H1 (cell line): Measurements from ENCODE around the gene BABAM2. TPM values are rescaled to one million over a fixed set of nuclear protein-coding genes. Genes with fewer than 3 reads are reported as not detected.

Source experiments
- ATF2 ChIP-seq: IDR thresholded peaks from 2 replicates; pipeline ENCODE4 v1.6.1; 2012; ENCODE audit warnings: low read length, inconsistent platforms
- BACH1 ChIP-seq: IDR thresholded peaks from 2 replicates; pipeline ENCODE4 v1.6.1; 2012; ENCODE audit warnings: low read length, improper control_type of control experiment
- EP300 ChIP-seq, 2 experiments: IDR thresholded peaks; 1 replicate in 1 of 2; 2 replicates in 1 of 2; pipeline ENCODE4 v1.6.1; 2011 to 2012; ENCODE audit warnings: low read depth in 2 of 2, low read length in 2 of 2, mild to moderate bottlenecking in 2 of 2, borderline replicate concordance in 1 of 2, inconsistent platforms in 1 of 2, moderate library complexity in 1 of 2
- GABPA ChIP-seq: IDR thresholded peaks from 2 replicates; pipeline ENCODE4 v1.6.1; 2011; ENCODE audit warnings: mild to moderate bottlenecking, low read length, moderate library complexity, borderline replicate concordance; ENCODE audit not compliant: insufficient read depth
- HDAC2 ChIP-seq, 2 experiments: fragments of 300-600 bp in 1 of 2; sonication (generic) in 1 of 2; IDR thresholded peaks; 2 replicates each; pipeline ENCODE4 v1.6.1; 2011 to 2012; ENCODE audit warnings: low read depth in 2 of 2, low read length in 2 of 2, mild to moderate bottlenecking in 2 of 2, moderate library complexity in 2 of 2, borderline replicate concordance in 1 of 2, inconsistent platforms in 1 of 2
- POLR2A ChIP-seq, 2 experiments: IDR thresholded peaks; 1 replicate in 1 of 2; 2 replicates in 1 of 2; pipeline ENCODE4 v1.6.1; 2011; ENCODE audit warnings: low read depth in 2 of 2, low read length in 2 of 2, mild to moderate bottlenecking in 2 of 2; ENCODE audit errors: control extremely low read depth in 1 of 2
- TAF7 ChIP-seq: optimal IDR thresholded peaks from 2 replicates; pipeline ENCODE3; 2011; ENCODE audit warnings: low read depth, mild to moderate bottlenecking, inconsistent platforms, low read length, moderate library complexity, borderline replicate concordance
- polyA plus RNA-seq, 7 experiments: library from polyadenylated mRNA; depleted of rRNA in 3 of 7; stranded (reverse) in 5 of 7; unstranded in 2 of 7; fragments of >200 nt in 5 of 7; fragments of 200-250 nt in 2 of 7; gene quantifications; 1 replicate in 5 of 7; 2 replicates in 1 of 7; 4 replicates in 1 of 7; pipeline versions ENCODE4 v1.2.1 to v1.2.3, GENCODE V29; 2011 to 2013; ENCODE audit warnings: missing spikeins in 2 of 7, mixed read lengths in 2 of 7
- total RNA-seq: library from RNA; stranded (reverse); fragmentation: NEBNext Ultra II Directional; extraction: Animal tissue kit (Norgen Biotek cat#: 25700); gene quantifications from 2 replicates; pipeline ENCODE4 v1.2.1, GENCODE V29; 2021

The BABAM2 gene
- total and polyA plus RNA-seq, 2 of the 8 experiments (the other 6 are each of a cell fraction or from before 2014, with no cell fraction given), result 15.8 to 20.9 TPM

DNA sequence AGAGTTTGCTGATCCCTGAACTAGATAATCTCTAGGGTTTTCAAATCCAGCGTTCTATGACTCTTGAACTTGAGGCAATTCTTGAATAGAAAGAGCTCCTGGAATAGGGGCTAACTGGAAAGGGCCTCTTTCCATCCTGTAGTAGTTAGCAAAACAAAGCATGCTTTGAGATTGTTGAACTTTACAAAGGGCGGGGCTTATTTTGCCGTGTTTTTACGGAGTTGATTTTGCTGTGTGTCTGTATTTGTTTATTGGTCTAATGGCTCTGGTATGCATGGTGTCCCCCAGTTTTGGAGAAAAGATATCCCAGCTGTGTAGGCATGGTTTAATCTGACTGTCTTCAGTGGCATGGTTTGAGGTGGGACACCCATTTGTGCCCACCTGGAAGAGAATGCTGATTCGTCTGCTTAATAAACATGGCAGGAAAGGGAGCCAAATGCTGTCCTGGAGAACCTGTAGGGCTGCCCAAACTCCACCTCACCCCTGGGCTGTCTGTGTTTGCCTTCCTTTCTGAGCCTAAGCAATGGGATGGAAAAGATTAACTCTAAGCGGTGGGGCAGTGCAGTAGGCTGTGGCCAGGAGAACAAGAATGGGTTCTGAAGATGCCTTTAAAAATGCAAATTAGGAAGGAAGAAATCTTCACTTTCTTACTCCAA, 428.1 kb downstream of the BABAM2 start (continued):
- TF ChIP-seq BACH1 (no peak), EP300 (IDR thresholded peaks at IDR 0.05; ENCODE audit: borderline replicate concordance in 1 of 2, low read depth in 2 of 2, low read length in 2 of 2) (no peak), HDAC2 (IDR thresholded peaks at IDR 0.05; ENCODE audit: borderline replicate concordance in 1 of 2, low read depth in 2 of 2, low read length in 2 of 2) (no peak), ATF2 (no peak), GABPA (no peak), POLR2A (IDR thresholded peaks at IDR 0.05; ENCODE audit: control extremely low read depth in 1 of 2, low read depth in 2 of 2, low read length in 2 of 2) (no peak), TAF7 (no peak)
